Mesenchymal stem cell (in vitro differentiated cells and primary cell): Measurements from ENCODE around the gene CTU2.
A peak's percentile ranks its signal among the peaks of the same experiment; 100 is the strongest.

Experiments used
- DNase-seq: peaks from one replicate; pipeline ENCODE4 v3.0.0-alpha.2; 2013
- H2AFZ ChIP-seq: one replicate; pipeline ENCODE4 v1.6.1; 2013; ENCODE audit warnings: low read depth, mild to moderate bottlenecking, control low read depth, inconsistent platforms, low read length, moderate library complexity
- H2AK5ac ChIP-seq: 2 replicates; pipeline ENCODE4 v1.6.1; 2013; ENCODE audit warnings: low read length, moderate library complexity, mild to moderate bottlenecking, inconsistent platforms; ENCODE audit not compliant: severe bottlenecking
- H2BK120ac ChIP-seq: one replicate; pipeline ENCODE4 v1.6.1; 2013; ENCODE audit warnings: low read depth, mild to moderate bottlenecking, inconsistent platforms, low read length, moderate library complexity
- H2BK12ac ChIP-seq, 2 experiments: one replicate each; pipeline ENCODE4 v1.6.1; 2013; ENCODE audit warnings: inconsistent platforms in 2 of 2, low read length in 2 of 2, mild to moderate bottlenecking in 2 of 2, moderate library complexity in 2 of 2, control low read depth in 1 of 2
- H2BK15ac ChIP-seq: one replicate; pipeline ENCODE4 v1.6.1; 2013; ENCODE audit warnings: mild to moderate bottlenecking, low read depth, inconsistent platforms; ENCODE audit not compliant: poor library complexity, severe bottlenecking
- H2BK5ac ChIP-seq: 2 replicates; pipeline ENCODE4 v1.6.1; 2013; ENCODE audit warnings: low read depth, mild to moderate bottlenecking, low read length, control low read depth, inconsistent platforms; ENCODE audit not compliant: poor library complexity, severe bottlenecking
- H3K14ac ChIP-seq, 2 experiments: one replicate each; pipeline ENCODE4 v1.6.1; 2013; ENCODE audit warnings: inconsistent platforms in 2 of 2, low read length in 2 of 2, control low read depth in 1 of 2, mild to moderate bottlenecking in 1 of 2, moderate library complexity in 1 of 2
- H3K18ac ChIP-seq, 2 experiments: one replicate each; pipeline ENCODE4 v1.6.1; 2013; ENCODE audit warnings: inconsistent platforms in 2 of 2, low read length in 2 of 2, control low read depth in 1 of 2, low read depth in 1 of 2, mild to moderate bottlenecking in 1 of 2
- H3K23ac ChIP-seq, 2 experiments: one replicate each; pipeline ENCODE4 v1.6.1; 2013; ENCODE audit warnings: inconsistent platforms in 2 of 2, low read length in 2 of 2, mild to moderate bottlenecking in 2 of 2, moderate library complexity in 2 of 2, control low read depth in 1 of 2
- H3K27ac ChIP-seq: 2 replicates; pipeline ENCODE4 v1.5.1; 2013; ENCODE audit warnings: mild to moderate bottlenecking, moderate library complexity, low read length, control low read depth, inconsistent platforms; ENCODE audit not compliant: poor library complexity, severe bottlenecking
- H3K27me3 ChIP-seq, 2 experiments: 2 replicates each; pipeline versions ENCODE4 v1.6.1 to v1.7.0; 2013; ENCODE audit warnings: low read length in 2 of 2, mild to moderate bottlenecking in 2 of 2, moderate library complexity in 2 of 2, control low read depth in 1 of 2, inconsistent platforms in 1 of 2; ENCODE audit not compliant: control insufficient read depth in 1 of 2, insufficient read depth in 1 of 2
- H3K36me3 ChIP-seq, 2 experiments: 2 replicates each; pipeline versions ENCODE4 v1.6.1 to v1.7.0; 2013; ENCODE audit warnings: low read length in 2 of 2, control low read depth in 1 of 2, inconsistent platforms in 1 of 2, low read depth in 1 of 2, mild to moderate bottlenecking in 1 of 2; ENCODE audit not compliant: insufficient read depth in 2 of 2, control insufficient read depth in 1 of 2
- H3K4ac ChIP-seq, 2 experiments: one replicate each; pipeline ENCODE4 v1.6.1; 2013; ENCODE audit warnings: inconsistent platforms in 2 of 2, low read length in 2 of 2, mild to moderate bottlenecking in 2 of 2, moderate library complexity in 2 of 2, control low read depth in 1 of 2, low read depth in 1 of 2
- H3K4me1 ChIP-seq: 2 replicates; pipeline ENCODE4 v1.6.1; 2013; ENCODE audit warnings: low read depth, low read length, control low read depth; ENCODE audit not compliant: control insufficient read depth, insufficient read depth
- H3K4me2 ChIP-seq: 2 replicates; pipeline ENCODE4 v1.6.1; 2013; ENCODE audit warnings: low read length, mild to moderate bottlenecking, inconsistent platforms; ENCODE audit not compliant: poor library complexity, severe bottlenecking
- H3K4me3 ChIP-seq, 2 experiments: 2 replicates each; pipeline versions ENCODE4 v1.5.1 to v1.7.0; 2013; ENCODE audit warnings: low read length in 2 of 2, mild to moderate bottlenecking in 2 of 2, control low read depth in 1 of 2, low read depth in 1 of 2; ENCODE audit not compliant: insufficient read depth in 1 of 2
- H3K79me1 ChIP-seq: replicated peaks from 2 replicates; pipeline ENCODE4 v1.6.1; 2013; ENCODE audit warnings: mild to moderate bottlenecking, control low read depth, low read length, inconsistent platforms; ENCODE audit not compliant: poor library complexity, severe bottlenecking
- H3K9ac ChIP-seq: 2 replicates; pipeline ENCODE4 v1.7.0; 2013; ENCODE audit warnings: mild to moderate bottlenecking, low read length, moderate library complexity
- H3K9me3 ChIP-seq: 2 replicates; pipeline ENCODE4 v1.7.0; 2013; ENCODE audit warnings: mild to moderate bottlenecking, low read length; ENCODE audit not compliant: control insufficient read depth
- H4K8ac ChIP-seq: one replicate; pipeline ENCODE4 v1.6.1; 2013; ENCODE audit warnings: inconsistent platforms, mild to moderate bottlenecking, low read length, moderate library complexity
- H4K91ac ChIP-seq: one replicate; pipeline ENCODE4 v1.6.1; 2013; ENCODE audit warnings: mild to moderate bottlenecking, low read length, inconsistent platforms
- WGBS: methylation state at CpG from one replicate; pipeline ENCODE4 v1.1.7; 2013; ENCODE audit warnings: mixed read lengths; 5-methylcytosine and 5-hydroxymethylcytosine counted together

CTU2 gene

GRCh38 chr16:88697831-88698615 is 8.3 kb upstream of the CTU2 start:
- peaks cover 17% of the 10 kb centered on the region for H3K79me1 ChIP-seq
- H3K27me3 ChIP-seq, result peaks cover 0 to 7% of the 10 kb centered on the region in 2 experiments
- peaks cover 24 to 61% of the 10 kb centered on the region in 2 experiments for H3K36me3 ChIP-seq
- no peak overlapping the region for H2AK5ac ChIP-seq
- H2BK15ac ChIP-seq, result no peak overlapping the region
- H2BK120ac ChIP-seq, result no peak overlapping the region
- no peak overlapping the region for H2BK5ac ChIP-seq
- no peak overlapping the region for H3K14ac ChIP-seq
- no peaks in the 10 kb centered on the region for H3K9me3 ChIP-seq
- no peak overlapping the region for H3K4me3 ChIP-seq
- H3K18ac ChIP-seq, result no peak overlapping the region
- no peak overlapping the region for H3K4ac ChIP-seq
- H3K4me2 ChIP-seq, result no peak overlapping the region
- H2BK12ac ChIP-seq, result no peak overlapping the region
- H3K23ac ChIP-seq, result no peak overlapping the region
- DNase-seq, result no peak
- no peak overlapping the region for H3K27ac ChIP-seq
- no peak overlapping the region for H3K9ac ChIP-seq
- H2AFZ ChIP-seq, result no peak overlapping the region
- WGBS, result 93% methylated on average over 32 of the region's 37 CpGs
- H4K8ac ChIP-seq, result no peak overlapping the region
- H4K91ac ChIP-seq, result no peak overlapping the region
- H3K4me1 ChIP-seq, result peaks cover 17% of the 10 kb centered on the region

- Histone ChIP-seq H3K27me3 (peaks cover 0 to 5% of the 10 kb centered on the region in 2 experiments), H4K91ac (peak overlapping the region; percentile 34), H3K4me1 (peaks cover 19% of the 10 kb centered on the region), H3K9me3 (no peaks in the 10 kb centered on the region), H3K79me1 (peaks cover 22% of the 10 kb centered on the region), H3K18ac (no peak overlapping the region), H3K9ac (no peak overlapping the region), H3K23ac (no peak overlapping the region), H2BK12ac (no peak overlapping the region), H3K4me3 (no peak overlapping the region), H3K4ac (no peak overlapping the region), H3K14ac (no peak overlapping the region), H2BK120ac (no peak overlapping the region), H3K36me3 (peaks cover 24 to 67% of the 10 kb centered on the region in 2 experiments), H2BK15ac (no peak overlapping the region), H2BK5ac (no peak overlapping the region), H2AFZ (no peak overlapping the region), H2AK5ac (no peak overlapping the region), H3K27ac (no peak overlapping the region), H3K4me2 (no peak overlapping the region), H4K8ac (no peak overlapping the region)
- DNase-seq, result no peak
- 97% methylated on average over 25 of the region's 25 CpGs for whole genome bisulfite sequencing
Observed at GRCh38 chr16:88698646-88699045, 7.7 kb upstream of the CTU2 start.

- Histone ChIP-seq H2BK5ac (no peak overlapping the region), H2AK5ac (no peak overlapping the region), H2BK12ac (peak overlapping the region in 1 of 2 experiments; percentile 42), H3K4me1 (peaks cover 22% of the 10 kb centered on the region), H3K18ac (no peak overlapping the region), H4K91ac (peak overlapping the region; percentile 34), H3K14ac (no peak overlapping the region), H2AFZ (no peak overlapping the region), H3K9ac (no peak overlapping the region), H2BK15ac (no peak overlapping the region), H3K79me1 (peaks cover 22% of the 10 kb centered on the region), H3K4ac (no peak overlapping the region), H3K4me3 (no peak overlapping the region), H4K8ac (no peak overlapping the region), H3K23ac (no peak overlapping the region), H3K27ac (no peak overlapping the region), H3K9me3 (no peaks in the 10 kb centered on the region), H2BK120ac (no peak overlapping the region), H3K36me3 (peaks cover 24 to 67% of the 10 kb centered on the region in 2 experiments), H3K4me2 (no peak overlapping the region), H3K27me3 (no peaks in the 10 kb centered on the region)
- DNase-seq, result no peak
- 98% methylated on average over 16 of the region's 16 CpGs for WGBS
Observed at GRCh38 chr16:88699180-88699579, 7.1 kb upstream of the CTU2 start.

GRCh38 chr16:88700322-88700635 is 6.0 kb upstream of the CTU2 start:
- Histone ChIP-seq H4K91ac (peak overlapping the region; percentile 83), H3K9me3 (no peaks in the 10 kb centered on the region), H3K23ac (no peak overlapping the region), H2BK5ac (no peak overlapping the region), H3K27me3 (no peaks in the 10 kb centered on the region), H3K27ac (no peak overlapping the region), H4K8ac (peak overlapping the region; percentile 38), H2BK12ac (peak overlapping the region; percentile 44 to 99), H2AK5ac (no peak overlapping the region), H3K18ac (peak overlapping the region in 1 of 2 experiments; percentile 50), H3K4me1 (peaks cover 30% of the 10 kb centered on the region), H3K9ac (no peak overlapping the region), H3K4me3 (no peak overlapping the region), H3K79me1 (peaks cover 28% of the 10 kb centered on the region), H3K14ac (no peak overlapping the region), H2BK120ac (peak overlapping the region; percentile 69), H2BK15ac (peak overlapping the region; percentile 82), H2AFZ (no peak overlapping the region), H3K36me3 (peaks cover 24 to 67% of the 10 kb centered on the region in 2 experiments), H3K4ac (peak overlapping the region; percentile 62 to 83), H3K4me2 (no peak overlapping the region)
- WGBS, result 89% methylated on average over 14 of the region's 14 CpGs
- no peak for DNase-seq
